GM18951 (cell line): ENCODE results near the gene DPF3.

Source experiments
- POLR2A ChIP-seq: IDR thresholded peaks from 4 replicates; pipeline ENCODE4 v1.6.1; 2011; ENCODE audit warnings: mild to moderate bottlenecking; ENCODE audit not compliant: insufficient read length, insufficient read depth; ENCODE audit errors: extremely low read depth
- in situ Hi-C: fragments of 300-500 bp; cut with MboI; formaldehyde crosslinking; loops from one replicate; pipeline ENCODE4 v1.12.0; 2022; ENCODE audit warnings: low sequenced_read_pairs, mixed read lengths, inconsistent platforms; ENCODE audit not compliant: unreplicated experiment

DPF3 gene

GRCh38 chr14:72610096-72610830 lies 283.6 kb downstream of the DPF3 start:
- in situ Hi-C loops, result no loop called here
- no peak for TF ChIP-seq POLR2A

- no peak for TF ChIP-seq POLR2A
- in situ Hi-C loops, result no loop called here
Measured at GRCh38 chr14:72609205-72609916, 284.5 kb downstream of the DPF3 start.

- in situ Hi-C loops, result no loop called here
Measured at GRCh38 chr14:72608391-72609204, 285.3 kb downstream of the DPF3 start.

GRCh38 chr14:72607386-72608130 lies 286.3 kb downstream of the DPF3 start:
- in situ Hi-C loops, result no loop called here
- TF ChIP-seq POLR2A, result no peak

More at GRCh38 chr14:72608391-72609204, 285.3 kb downstream of the DPF3 start:
- no peak for TF ChIP-seq POLR2A

- in situ Hi-C loops, result no loop called here
- TF ChIP-seq POLR2A, result no peak
Measured at GRCh38 chr14:72606879-72607278, 287.0 kb downstream of the DPF3 start.

GRCh38 chr14:72605921-72606220 lies 288.0 kb downstream of the DPF3 start:
- in situ Hi-C loops, result no loop called here
- no peak for TF ChIP-seq POLR2A

GRCh38 chr14:72605096-72605920 lies 288.6 kb downstream of the DPF3 start:
- no peak for TF ChIP-seq POLR2A
- in situ Hi-C loops, result no loop called here

GRCh38 chr14:72604133-72604532 lies 289.8 kb downstream of the DPF3 start:
- in situ Hi-C loops, result no loop called here
- no peak for TF ChIP-seq POLR2A

- in situ Hi-C loops, result no loop called here
- TF ChIP-seq POLR2A, result no peak
Measured at GRCh38 chr14:72603639-72604038, 290.3 kb downstream of the DPF3 start.

- in situ Hi-C loops, result no loop called here
- no peak for TF ChIP-seq POLR2A
Measured at GRCh38 chr14:72600551-72601330, 293.2 kb downstream of the DPF3 start.

- no peak for TF ChIP-seq POLR2A
- in situ Hi-C loops, result no loop called here
Measured at GRCh38 chr14:72599579-72600470, 294.1 kb downstream of the DPF3 start.
